Skin epidermis (tissue), 12 donors: ENCODE data around the gene PARVB.

Source experiments
- H3K27ac ChIP-seq, 21 experiments: fragments of 200-600 bp; sonication (generic) in 11 of 21; one replicate each; pipeline ENCODE4 v1.5.0; 2020; ENCODE audit warnings: mild to moderate bottlenecking in 3 of 21, inconsistent platforms in 2 of 21, moderate library complexity in 2 of 21
- H3K4me3 ChIP-seq, 7 experiments: fragments of 200-600 bp; sonication (generic) in 2 of 7; one replicate each; pipeline ENCODE4 v1.5.0; 2020; ENCODE audit warnings: inconsistent platforms in 2 of 7, mild to moderate bottlenecking in 2 of 7, moderate library complexity in 1 of 7

PARVB gene

GRCh38 chr22:44166498-44167276, 142.6 kb downstream of the PARVB start:
- Histone ChIP-seq H3K4me3 (no peak overlapping the region), H3K27ac (no peak overlapping the region)

- Histone ChIP-seq H3K4me3 (no peak overlapping the region), H3K27ac (no peak overlapping the region)
These were observed 143.4 kb downstream of the PARVB start for GRCh38 chr22:44167501-44167900.

- H3K4me3 ChIP-seq: no peak overlapping the region
- H3K27ac ChIP-seq: no peak overlapping the region
These were observed 144.1 kb downstream of the PARVB start for GRCh38 chr22:44168206-44168605.

GRCh38 chr22:44170470-44170869, 146.4 kb downstream of the PARVB start:
- H3K27ac ChIP-seq: no peak overlapping the region
- H3K4me3 ChIP-seq: no peak overlapping the region

- Histone ChIP-seq H3K27ac (peak overlapping the region in 8 of 21 experiments; percentile 10 to 65 (median 42)), H3K4me3 (no peak overlapping the region)
These were observed 147.5 kb downstream of the PARVB start for GRCh38 chr22:44171561-44171960.

- peak overlapping the region in 15 of 21 experiments; percentile 2 to 69 (median 41) for H3K27ac ChIP-seq
- no peak overlapping the region for H3K4me3 ChIP-seq
These were observed 148.4 kb downstream of the PARVB start for GRCh38 chr22:44172370-44173108.

GRCh38 chr22:44173154-44173553, 149.1 kb downstream of the PARVB start:
- H3K27ac ChIP-seq: peak overlapping the region in 14 of 21 experiments; percentile 2 to 69 (median 34)
- H3K4me3 ChIP-seq: no peak overlapping the region

- Histone ChIP-seq H3K4me3 (no peak overlapping the region), H3K27ac (no peak overlapping the region)
These were observed 151.6 kb downstream of the PARVB start for GRCh38 chr22:44175676-44176075.

- peak overlapping the region in 1 of 21 experiments; percentile 89 for H3K27ac ChIP-seq
These were observed 155.3 kb downstream of the PARVB start for GRCh38 chr22:44179196-44179988.

GRCh38 chr22:44179989-44180705, 156.0 kb downstream of the PARVB start:
- no peak overlapping the region for H3K4me3 ChIP-seq
- H3K27ac ChIP-seq: peak overlapping the region in 6 of 21 experiments; percentile 45 to 91 (median 84)

More at GRCh38 chr22:44179196-44179988, 155.3 kb downstream of the PARVB start:
- H3K4me3 ChIP-seq: no peak overlapping the region

GRCh38 chr22:44180706-44181032, 156.6 kb downstream of the PARVB start, which contains the start of gene PARVG:
Gene PARVG (plus strand): TSS chr22:44180925. CDS start chr22:44183330, 2,405 bp downstream.
- peak within 1 kb of the TSS; percentile 17 to 46 (median 36) for H3K4me3 ChIP-seq
- H3K27ac ChIP-seq: peak within 1 kb of the TSS in 20 of 21 experiments; percentile 3 to 95 (median 79)

GRCh38 chr22:44181033-44181911, 157.2 kb downstream of the PARVB start:
- H3K4me3 ChIP-seq: peak overlapping the region; percentile 17 to 46 (median 36)

GRCh38 chr22:44181912-44182587, 157.9 kb downstream of the PARVB start:
- H3K4me3 ChIP-seq: peak overlapping the region; percentile 17 to 46 (median 36)
- H3K27ac ChIP-seq: peak overlapping the region in 20 of 21 experiments; percentile 3 to 95 (median 79)

More at GRCh38 chr22:44181033-44181911, 157.2 kb downstream of the PARVB start:
- H3K27ac ChIP-seq: peak overlapping the region in 20 of 21 experiments; percentile 3 to 95 (median 79)

- peak overlapping the region; percentile 17 to 46 (median 36) for H3K4me3 ChIP-seq
- H3K27ac ChIP-seq: peak overlapping the region in 20 of 21 experiments; percentile 3 to 95 (median 79)
These were observed 158.6 kb downstream of the PARVB start for GRCh38 chr22:44182588-44183286.

- Histone ChIP-seq H3K27ac (peak overlapping the region in 11 of 21 experiments; percentile 30 to 95 (median 84)), H3K4me3 (no peak overlapping the region)
These were observed 159.1 kb downstream of the PARVB start for GRCh38 chr22:44183287-44183588.

GRCh38 chr22:44184006-44184405, 159.9 kb downstream of the PARVB start:
- Histone ChIP-seq H3K4me3 (no peak overlapping the region), H3K27ac (no peak overlapping the region)
